GM12801 (cell line): Measurements from ENCODE around the gene OR4A16.

Source experiments
- CTCF ChIP-seq: IDR thresholded peaks from one replicate; pipeline ENCODE4 v1.5.1; 2011; ENCODE audit warnings: control low read depth; ENCODE audit not compliant: insufficient read length; ENCODE audit errors: extremely low read depth

The OR4A16 gene

GRCh38 chr11:55342901-55343300 is at the start of gene OR4A16:
TSS of gene OR4A16 (plus strand) at chr11:55343201. CDS start at chr11:55343201, 0 bp downstream.
- TF ChIP-seq CTCF: no peak

GRCh38 chr11:55324500-55324899 is 18.5 kb upstream of the OR4A16 start:
- TF ChIP-seq CTCF: no peak

- no peak for TF ChIP-seq CTCF
Observed at GRCh38 chr11:55345306-55345705, 2.3 kb downstream of the OR4A16 start.

- no peak for TF ChIP-seq CTCF
Observed at GRCh38 chr11:55349032-55349431, 6.0 kb downstream of the OR4A16 start.

- no peak for TF ChIP-seq CTCF
Observed at GRCh38 chr11:55357560-55358184, 14.7 kb downstream of the OR4A16 start.

- TF ChIP-seq CTCF: no peak
Observed at GRCh38 chr11:55367674-55368073, 24.7 kb downstream of the OR4A16 start, which contains the start of gene OR4A15. TSS of gene OR4A15 (plus strand) at chr11:55367974. CDS start at chr11:55367974, 0 bp downstream.
